Measurements from ENCODE around the gene NAV2.
"Not testable (repeated sequence)": the region's sequence is repeated elsewhere in the genome, so short reads cannot be mapped to it uniquely, and the experiment has no call there.

The NAV2 gene

DNA sequence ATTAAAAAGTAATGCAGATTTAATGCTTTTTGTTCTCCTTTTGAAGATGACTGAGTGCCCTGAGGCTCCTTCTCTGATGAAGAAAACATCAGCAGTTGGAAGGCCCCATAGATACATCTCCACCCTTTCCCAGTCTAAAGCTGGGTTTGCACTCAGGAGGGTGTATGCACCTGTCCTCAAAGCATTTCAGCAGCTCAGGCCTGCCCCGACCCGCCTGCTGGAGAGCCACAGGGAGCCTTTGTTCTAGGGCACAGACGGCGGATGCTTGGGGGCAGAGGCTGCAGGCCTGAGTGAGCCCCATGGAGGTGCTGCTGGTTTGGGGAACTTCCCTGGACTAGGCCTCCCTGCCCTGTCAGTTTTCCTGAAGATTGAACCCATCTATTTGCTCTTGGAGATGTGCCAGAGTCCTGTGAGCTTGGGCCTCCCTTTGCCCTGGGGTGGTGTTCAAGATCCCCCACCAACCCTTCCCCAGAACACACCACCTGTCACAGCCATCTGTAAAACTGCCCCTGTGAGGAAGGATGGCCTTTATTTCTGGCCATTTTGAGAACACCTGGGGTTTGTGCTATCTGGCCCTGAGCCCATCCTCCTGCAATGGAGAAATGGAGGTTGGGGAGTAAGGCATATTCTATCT, 160.0 kb downstream of the NAV2 start:
- no peak for DNase-seq

DNA sequence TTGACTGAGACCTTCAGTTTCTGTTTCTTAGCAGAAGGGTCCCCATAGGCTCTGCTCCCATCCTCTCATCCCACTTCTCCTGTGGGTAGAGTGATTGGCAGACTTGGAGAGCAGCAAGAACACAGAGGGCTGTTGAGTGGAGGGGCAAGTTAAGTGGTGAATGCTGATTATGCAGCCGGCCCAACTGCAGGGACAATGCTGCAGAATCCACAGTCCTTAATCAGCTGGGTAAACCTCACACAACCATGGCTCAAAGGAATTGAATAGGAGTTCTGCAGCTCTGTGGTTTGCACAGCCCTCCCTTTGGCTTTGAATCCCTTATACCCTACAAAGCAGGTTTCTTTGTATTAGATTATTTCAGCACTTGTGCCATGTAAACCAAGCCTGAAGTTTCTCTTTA, 161.1 kb downstream of the NAV2 start:
- DNase-seq = no peak

DNA sequence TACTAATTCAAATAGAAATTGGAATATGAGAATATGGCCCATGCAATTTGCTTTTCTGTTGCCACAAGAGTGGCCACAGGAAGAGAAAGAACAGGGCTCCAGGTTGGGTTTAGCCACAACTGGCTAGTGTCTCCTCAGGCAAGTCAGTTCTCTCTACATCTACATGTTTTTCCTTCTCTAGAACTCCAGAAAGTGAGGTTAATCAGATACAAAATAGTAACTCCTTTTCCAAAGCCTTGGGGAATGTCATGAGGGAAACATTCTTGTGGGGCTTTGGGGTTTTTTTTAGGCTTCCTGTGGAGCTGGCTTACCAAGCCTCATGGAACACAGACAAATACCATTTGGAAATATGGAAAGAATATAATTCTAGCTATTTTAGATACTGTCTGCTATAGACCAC, 161.6 kb downstream of the NAV2 start:
- DNase-seq = no peak

DNA sequence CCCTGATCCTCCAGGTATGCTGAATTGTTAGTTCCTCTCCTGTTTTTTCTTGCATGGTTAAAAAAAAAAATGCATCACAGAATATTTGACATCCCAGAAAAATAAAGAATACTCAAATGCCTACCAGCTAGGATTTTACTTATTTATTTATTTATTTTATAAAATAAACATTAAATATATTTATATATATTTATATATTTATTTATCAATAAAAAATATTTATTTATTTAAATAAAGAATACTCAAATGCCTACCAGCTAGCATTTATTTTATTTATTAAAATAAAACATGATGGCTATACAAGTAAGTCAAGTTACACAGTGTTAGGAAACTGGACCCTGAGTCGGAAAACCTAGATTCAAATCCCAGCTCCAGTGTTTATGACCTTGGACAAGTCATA, 164.1 kb downstream of the NAV2 start:
- DNase-seq = no peak

DNA sequence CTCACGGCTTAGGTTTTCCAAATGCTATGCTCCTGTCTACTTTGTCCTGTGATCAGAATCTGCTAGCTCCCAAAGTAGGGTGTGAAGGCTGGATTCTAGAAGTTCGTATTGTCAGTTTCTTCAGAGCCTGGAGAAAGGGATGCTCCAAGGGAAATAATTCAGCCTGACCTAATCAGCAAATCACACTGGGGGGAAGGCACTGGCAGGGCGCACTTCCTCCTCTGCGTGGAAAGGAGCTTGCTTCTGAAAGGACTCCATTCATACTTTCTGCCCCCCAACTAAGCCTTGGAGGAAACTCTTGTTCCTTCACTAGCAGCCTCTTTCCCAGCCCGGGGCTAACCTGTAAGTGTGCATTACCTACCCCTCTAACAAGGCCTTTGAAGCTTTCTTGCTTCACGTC, 165.9 kb downstream of the NAV2 start:
- no peak for DNase-seq

DNA sequence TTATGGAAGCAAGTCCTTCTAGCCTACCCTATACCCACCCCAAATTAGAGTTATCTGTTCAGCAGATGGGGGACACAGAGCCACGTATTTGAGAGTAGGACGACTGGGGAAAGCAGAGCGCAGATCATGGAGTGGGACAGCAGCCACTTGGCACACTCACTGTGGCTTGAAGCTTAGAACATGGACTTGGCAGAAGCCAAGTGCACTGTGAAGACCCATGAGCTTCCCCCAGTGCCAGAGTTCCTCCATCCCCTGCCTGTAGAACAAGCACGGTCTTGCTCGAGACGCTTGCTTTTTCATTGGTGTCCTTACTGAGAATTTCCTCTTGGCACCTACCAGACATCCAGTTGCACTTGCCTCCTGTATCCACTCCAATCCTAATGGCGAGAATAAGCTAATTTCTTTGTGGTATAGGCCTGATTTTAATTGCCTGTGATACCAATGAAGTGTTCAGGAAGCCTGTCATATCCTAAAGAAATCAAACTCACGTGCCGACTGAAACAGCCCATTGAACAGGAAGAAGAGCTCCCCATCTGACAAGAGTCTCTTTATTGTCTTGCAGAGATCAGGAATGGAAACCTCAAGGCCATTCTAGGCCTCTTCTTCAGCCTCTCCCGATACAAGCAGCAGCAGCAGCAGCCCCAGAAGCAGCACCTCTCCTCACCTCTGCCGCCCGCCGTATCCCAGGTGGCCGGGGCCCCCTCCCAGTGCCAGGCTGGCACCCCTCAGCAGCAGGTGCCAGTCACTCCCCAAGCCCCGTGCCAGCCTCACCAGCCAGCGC, 166.9 kb downstream of the NAV2 start:
- no peak for DNase-seq

DNA sequence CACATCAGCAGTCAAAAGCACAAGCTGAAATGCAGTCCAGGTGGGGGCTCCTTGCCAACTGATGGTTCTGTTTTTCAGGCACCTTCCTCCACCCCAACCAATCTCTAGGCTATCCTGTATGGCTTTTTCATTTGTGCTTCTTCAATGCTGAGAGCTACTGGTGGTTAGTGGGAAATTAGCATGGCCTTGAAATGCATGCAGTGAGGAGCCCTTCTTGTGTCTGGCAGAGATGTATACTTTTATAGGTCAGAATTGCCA, 167.4 kb downstream of the NAV2 start:
- DNase-seq = no peak

DNA sequence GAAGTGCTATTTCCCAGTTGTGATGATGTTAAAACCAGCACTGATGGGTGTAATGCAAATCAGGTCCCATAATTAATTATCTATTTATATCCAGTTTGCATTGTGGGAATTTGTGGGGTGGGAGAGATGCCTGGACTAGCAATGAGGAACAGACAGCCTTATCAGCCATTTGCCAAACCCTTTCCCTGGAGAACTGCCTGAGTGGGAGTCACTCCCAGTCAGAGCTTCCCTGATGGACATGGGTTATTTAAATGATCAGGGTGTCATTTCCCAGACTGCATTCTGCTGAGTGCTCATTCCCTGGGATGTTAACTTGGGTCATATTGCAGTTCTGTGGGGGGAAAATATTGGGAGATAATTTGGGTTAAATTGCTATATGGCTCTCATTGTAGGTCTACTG, 168.5 kb downstream of the NAV2 start:
- no peak for DNase-seq

DNA sequence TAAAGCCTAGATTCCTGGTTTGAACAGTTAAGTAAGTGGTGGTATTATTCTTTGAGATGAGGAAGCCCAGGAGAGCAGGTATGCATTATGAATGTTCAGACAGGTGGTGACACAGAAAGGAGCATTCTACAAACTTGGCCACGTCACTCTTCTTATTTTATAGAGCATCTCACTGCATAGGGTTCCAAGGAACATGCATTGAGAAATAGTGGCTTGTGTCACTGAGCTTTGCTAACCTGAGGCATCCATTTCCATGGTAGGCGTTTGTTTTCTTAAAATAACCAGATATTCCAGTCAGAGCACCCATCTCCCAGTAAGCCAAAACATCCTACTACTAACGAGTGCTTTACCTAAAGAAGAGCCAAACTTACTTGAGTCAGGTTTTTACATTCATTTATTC, 169.7 kb downstream of the NAV2 start:
- DNase-seq = no peak

DNA sequence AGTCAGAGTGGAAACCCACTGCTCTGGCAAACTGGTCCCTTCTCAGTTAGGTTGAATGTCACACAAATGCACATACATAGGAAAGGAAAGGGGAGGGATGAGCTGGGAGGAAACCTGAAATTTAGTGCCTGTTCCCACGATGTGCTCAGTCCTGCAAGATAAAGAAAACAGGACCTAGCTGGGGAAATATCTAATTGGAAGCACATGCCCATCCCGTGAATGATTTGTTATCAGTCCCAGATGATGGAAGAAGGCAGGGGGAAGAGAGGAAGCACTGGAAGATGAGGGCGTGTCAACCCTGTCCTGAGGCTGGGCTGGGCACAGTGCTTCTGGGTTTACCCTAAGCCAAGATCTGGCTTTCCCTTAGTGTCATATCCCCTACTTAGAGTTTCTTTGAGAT, 173.9 kb downstream of the NAV2 start:
- no peak for DNase-seq

DNA sequence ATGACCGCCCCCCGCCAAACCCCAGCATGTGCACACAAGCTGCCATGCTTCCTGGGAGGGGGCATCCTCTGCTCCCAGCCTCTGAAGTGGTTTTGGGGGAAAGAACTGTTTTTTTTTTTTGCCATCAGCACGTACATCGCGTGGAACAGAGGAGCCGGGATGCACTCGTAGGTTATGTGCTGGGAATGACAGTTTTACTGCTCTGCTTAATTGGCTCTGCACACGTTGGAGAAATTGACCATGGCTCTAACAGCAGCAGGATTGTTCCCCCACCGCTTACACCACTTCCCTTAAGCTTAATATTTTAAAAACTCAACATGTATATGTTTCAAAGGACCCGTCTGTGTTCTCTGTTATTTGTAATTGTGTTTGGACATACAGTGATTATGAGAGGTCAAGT, 175.2 kb downstream of the NAV2 start:
- no peak for DNase-seq

DNA sequence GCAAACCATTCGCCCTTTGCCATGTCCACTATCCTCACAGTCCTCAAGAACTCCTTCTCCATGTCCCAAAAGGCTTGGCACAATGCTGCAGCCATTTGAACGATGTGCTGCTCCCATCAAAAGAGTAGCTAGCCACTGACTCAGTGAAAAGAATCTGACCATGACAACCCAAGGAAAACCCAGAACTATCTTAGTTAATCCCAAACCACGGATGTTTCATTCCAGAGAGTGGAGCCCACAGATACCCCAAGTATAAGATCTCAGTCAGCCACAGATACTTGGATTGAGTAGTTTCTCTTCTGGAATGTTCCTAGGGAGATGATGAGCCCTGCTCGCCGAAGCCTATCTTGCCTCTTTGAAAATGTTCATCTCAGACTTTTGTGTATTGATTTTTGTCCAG, 176.9 kb downstream of the NAV2 start:
- DNase-seq = no peak

DNA sequence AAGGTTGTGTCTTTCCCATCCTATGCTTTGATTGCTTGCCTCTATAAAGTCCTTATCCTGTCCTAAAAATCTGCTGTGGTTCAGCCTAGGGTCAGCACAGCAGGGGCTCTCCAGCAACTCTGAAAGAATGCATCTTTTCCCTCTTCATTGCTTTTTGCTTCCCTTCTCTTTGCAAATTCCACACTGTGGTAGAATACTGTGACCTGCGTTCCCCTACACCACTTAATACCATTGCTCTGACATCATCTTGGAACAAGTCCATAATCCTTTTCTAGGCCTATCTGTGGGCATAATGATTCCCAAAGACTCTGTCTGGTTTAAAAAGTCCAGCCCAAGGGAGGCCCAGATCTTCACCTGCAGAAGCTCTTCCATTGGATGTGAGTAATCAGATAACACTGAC, 177.7 kb downstream of the NAV2 start:
- DNase-seq = no peak

DNA sequence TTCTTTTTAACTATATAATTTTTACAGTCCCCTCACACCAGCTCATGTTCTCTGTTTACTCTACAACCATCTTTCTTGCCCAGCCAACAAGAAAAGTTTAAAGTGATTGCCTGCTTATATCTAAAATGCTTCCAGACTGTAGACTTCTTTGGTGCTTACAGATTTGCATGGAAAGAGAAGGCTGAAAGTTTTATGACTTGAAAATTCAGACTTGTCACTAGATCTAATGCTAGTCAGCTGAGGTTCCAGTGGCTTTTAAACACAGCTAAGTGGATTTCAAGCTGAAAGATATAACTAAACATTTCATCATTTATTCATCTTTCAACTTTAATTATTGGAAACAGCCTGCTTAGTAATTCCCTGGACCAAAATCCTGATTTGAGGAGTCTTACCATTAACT, 178.4 kb downstream of the NAV2 start:
- DNase-seq = no peak

DNA sequence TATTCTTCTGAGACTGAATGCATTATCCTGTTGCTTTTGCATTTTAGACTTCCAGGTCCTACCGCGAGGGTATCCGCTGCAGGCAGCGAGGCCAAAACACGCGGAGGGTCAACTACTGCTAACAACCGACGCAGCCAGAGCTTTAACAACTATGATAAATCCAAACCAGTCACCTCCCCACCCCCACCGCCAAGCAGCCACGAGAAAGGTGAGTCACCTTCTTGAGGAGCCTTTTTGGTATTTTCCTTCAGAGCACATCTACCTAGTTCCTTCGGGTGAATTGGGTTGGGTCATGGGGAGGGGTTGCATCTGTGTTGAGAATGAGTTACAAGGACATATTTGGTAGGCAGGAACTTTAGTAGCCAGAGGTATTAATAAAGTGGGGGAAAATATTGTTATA, 179.8 kb downstream of the NAV2 start:
- DNase-seq = no peak

DNA sequence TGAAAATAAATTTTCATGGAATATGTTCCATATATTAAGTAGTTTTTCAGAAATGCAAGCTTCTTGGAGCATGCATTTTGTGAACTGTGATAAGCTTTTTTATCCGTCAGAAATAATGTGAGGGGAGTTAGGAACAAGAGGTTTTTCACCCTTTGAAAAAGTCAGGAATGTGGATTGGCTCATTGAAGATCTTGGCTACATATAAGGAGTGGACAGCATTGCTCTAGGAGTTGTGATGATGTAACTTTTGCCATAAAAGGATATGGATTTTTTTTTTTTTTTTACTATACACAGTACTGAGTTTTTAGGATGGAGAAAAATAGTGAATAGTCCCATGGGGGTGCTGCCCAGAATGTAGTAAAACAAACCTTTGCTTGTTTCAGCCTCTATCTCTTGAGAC, 180.2 kb downstream of the NAV2 start:
- DNase-seq = no peak

DNA sequence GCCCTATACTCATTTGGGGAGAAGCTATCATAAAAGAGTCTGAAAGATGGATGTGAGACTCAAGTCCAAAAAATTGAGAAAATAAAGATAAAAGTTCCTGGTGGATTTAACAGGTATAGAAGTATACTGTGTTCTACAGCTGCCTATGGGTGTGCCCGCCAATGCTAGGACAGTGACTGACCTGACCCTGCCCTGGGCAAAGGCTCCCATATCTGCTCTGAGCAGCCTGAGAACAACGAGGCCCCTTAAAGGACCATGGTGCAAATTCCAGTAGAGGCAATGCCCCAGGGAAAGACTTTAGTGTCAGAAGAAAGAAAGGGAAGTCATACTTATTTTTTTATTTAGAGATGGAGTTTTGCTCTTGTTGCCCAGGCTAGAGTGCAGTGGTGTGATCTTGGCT, 181.8 kb downstream of the NAV2 start:
- no peak for DNase-seq

DNA sequence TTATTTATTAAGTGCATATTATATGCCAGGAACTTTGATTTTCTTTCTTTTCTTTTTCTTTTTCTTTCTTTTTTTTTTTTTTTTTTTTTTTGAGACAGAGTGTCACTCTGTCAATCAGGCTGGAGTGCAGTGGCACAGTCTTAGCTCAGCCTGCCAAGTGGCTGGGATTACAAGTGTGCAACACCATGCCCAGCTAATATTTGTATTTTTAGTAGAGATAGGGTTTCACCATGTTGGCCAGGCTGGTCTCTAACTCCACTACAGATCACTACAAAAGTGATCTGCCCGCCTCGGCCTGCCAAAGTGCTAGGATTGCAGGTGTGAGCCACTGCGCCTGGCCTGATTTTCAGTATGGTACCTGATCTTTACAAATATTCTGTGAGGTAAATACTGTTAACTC, 182.4 kb downstream of the NAV2 start:
- not testable (repeated sequence) for DNase-seq

DNA sequence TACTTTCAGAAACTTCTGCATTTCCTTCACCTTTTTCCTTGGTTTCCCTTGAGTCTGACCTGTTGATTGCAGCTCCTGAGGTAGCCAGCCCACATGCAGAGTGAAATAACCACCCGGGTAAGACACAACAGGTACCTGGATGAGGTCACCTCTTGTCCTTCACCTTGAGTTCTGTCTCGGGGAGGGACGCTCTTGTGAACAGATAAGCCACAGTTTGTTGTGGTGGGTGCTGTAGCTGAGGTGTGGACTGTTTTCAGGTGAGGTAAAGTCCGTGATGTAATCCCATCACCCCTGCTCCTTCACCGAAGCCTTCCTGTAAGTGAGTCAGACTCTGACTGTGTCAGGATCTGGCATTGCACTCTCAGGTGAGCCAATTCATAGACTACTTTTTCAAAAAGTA, 183.1 kb downstream of the NAV2 start:
- DNase-seq = no peak

DNA sequence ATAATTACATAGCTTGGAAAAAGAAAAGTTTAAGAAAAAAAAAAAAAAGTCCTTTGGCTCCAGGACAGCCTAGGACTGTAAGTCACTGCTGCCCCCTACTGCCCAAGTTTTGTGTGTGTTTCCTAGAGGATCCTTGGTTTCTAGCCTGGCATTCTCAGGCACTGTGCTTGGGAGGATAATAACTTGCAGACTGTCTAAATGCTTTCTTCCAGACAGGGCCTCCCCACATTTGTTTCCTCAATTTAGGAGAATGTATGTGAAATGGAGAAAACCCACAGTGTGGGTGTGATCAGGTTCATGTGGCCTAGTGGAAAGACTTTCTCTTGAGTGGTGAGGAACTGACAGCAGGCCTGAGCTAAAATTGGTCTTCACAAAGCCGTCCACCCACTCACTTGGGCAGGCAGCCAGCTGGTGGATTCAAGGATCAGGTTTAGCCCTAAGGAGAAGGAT, 191.0 kb downstream of the NAV2 start:
- DNase-seq = peak; percentile 23

DNA sequence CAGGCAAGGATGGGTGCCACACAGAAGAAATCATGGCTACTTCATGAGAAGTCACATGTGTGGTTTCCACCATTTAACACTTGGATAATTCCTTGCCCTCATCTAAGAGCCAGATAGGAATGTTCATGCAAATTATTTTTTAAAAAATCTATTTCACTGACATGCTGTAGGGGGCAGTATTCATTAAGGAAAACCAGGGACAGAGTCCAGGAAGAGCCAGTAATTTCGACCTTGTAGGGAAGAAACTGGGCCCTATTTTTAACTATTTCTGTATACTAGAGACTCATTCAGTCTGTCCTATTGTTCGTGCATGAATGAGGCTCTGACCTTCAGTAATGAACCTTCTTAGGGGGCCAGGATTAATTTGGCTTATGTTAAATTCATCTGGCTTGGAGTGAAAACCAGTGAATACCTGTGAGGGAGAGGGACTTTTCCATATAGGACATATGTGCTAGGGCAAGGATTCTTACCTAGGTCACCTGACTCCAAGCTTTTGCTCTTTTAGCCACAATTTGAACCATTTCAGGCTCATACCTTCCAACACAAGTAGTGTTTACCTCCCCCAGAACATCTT, 192.7 kb downstream of the NAV2 start:
- DNase-seq = no peak

DNA sequence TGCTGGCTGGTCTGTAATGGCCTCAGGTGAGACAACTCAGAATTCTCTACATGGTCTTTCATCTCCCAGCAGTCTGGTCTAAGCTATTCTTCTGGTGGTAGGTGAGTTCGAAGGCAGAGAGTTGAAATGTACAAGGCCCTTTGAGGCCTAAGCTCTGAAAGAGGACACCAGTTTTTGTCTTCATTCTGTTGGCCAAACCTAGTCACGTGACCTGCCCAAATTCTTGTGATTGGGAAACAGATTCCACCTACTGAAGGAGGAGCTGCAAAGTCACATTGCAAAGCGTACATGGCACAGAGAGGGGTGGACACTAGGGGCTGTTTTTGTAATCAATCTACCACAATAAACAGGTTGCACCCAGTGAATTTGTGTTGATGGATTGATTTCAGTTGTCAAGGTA, 193.5 kb downstream of the NAV2 start:
- no peak for DNase-seq

DNA sequence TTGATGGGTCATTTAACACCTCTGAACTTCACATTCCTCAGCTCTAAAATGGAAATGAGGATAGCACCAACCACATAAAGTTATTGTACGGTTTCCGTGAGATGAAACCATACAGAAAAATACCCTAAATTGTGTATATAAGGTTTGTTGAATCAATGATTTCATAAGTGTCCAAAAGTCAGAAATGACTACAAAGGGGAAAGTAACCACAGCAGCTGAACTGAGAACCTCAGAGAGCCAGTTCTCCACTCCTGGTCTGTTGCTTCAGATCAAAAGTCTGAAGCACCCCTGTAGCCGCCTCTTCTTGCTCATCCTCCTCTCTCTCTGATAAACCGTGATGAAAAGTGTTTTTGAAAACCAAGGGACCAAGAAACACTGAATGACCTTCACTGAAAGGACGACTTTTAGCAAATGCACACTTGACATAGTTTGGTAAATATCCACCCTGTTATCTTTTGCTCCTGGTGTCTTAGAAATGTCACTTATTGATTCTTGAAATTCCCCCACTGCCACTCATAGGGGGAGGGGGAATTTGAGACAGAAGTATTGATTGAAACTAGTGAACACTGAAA, 194.5 kb downstream of the NAV2 start:
- DNase-seq = no peak

DNA sequence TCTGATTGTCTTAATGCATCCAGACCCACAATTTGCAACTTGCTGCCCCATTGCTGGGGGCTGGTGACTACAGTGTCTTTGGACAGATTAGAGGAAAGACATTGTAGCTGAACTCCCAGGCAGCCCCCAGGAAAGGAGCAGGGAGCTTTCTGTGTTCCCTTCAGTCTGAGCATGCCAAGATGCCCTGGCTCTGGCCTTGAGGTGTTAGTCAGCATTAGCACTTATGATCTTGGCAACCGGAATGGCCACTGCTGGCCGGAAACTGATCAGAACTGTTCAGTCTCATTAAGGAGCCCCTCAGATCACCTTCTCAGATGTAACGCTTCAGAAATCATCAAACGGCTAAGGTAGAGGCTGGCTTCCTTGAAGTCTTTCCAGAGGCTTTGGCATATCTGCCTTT, 195.2 kb downstream of the NAV2 start:
- DNase-seq = no peak

DNA sequence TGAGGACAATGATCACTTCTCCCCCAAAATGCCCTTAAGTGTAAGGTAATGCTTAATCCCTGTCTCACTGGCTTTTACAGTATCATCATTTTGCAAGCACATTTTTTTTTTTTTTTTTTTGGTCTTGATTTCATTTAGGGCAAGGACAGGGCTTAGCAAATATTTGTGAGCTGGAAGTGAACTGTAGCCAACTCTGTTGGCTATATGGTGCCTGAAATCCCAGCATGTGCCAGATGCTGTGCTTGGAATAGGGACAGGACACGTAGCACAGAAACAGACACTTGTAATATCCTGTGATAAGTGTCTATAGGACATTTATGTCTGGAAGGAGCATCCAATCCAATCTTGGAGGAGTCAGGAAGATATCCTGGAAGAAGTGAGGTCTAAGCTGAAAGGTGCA, 198.3 kb downstream of the NAV2 start:
- no peak for DNase-seq
